Choroid plexus epithelial cell (primary cell): ENCODE measurements around the gene UBE2O.

Experiments
- DNase-seq: peaks from one replicate; pipeline ENCODE4 v3.0.0-alpha.2; 2010; ENCODE audit warnings: low read depth
- H3K4me3 ChIP-seq: 2 replicates; pipeline ENCODE4 v1.5.1; 2011; ENCODE audit warnings: low read depth, mild to moderate bottlenecking, control low read depth, low read length, moderate library complexity
- CTCF ChIP-seq: conservative IDR thresholded peaks from 2 replicates; pipeline ENCODE4 v1.5.1; 2011; ENCODE audit warnings: low read depth, mild to moderate bottlenecking, control low read depth, inconsistent platforms, low read length, moderate library complexity

UBE2O gene

GRCh38 chr17:76432712-76433336, 20.1 kb downstream of the UBE2O start:
- DNase-seq = peak; percentile 51
- TF ChIP-seq CTCF = peak; percentile 51
- no peak overlapping the region for H3K4me3 ChIP-seq

GRCh38 chr17:76432004-76432403, 20.9 kb downstream of the UBE2O start:
- peak; percentile 25 for DNase-seq
- TF ChIP-seq CTCF = peak; percentile 19
- no peak overlapping the region for H3K4me3 ChIP-seq

- H3K4me3 ChIP-seq = no peak overlapping the region
- TF ChIP-seq CTCF = no peak
- no peak for DNase-seq
Measured at GRCh38 chr17:76431509-76431908, 21.4 kb downstream of the UBE2O start.

- DNase-seq = peak; percentile 57
- no peak for TF ChIP-seq CTCF
- no peak overlapping the region for H3K4me3 ChIP-seq
Measured at GRCh38 chr17:76428511-76428910, 24.4 kb downstream of the UBE2O start.

- H3K4me3 ChIP-seq = no peak overlapping the region
- DNase-seq = peak; percentile 63
- no peak for TF ChIP-seq CTCF
Measured at GRCh38 chr17:76427501-76428231, 25.3 kb downstream of the UBE2O start.

- DNase-seq = no peak
- no peak overlapping the region for H3K4me3 ChIP-seq
- TF ChIP-seq CTCF = no peak
Measured at GRCh38 chr17:76426853-76427252, 26.1 kb downstream of the UBE2O start.

GRCh38 chr17:76422860-76423259, 30.1 kb downstream of the UBE2O start:
- no peak for TF ChIP-seq CTCF
- H3K4me3 ChIP-seq = no peak overlapping the region
- DNase-seq = no peak
